LoVo (cell line): ENCODE results near the gene TMIGD2.

Source experiments
- DNase-seq: peaks from one replicate; pipeline ENCODE4 v3.0.0-alpha.2; 2016; ENCODE audit warnings: low spot score

Gene TMIGD2

GRCh38 chr19:4326837-4327251 is 24.7 kb upstream of the TMIGD2 start:
- no peak for DNase-seq

DNA sequence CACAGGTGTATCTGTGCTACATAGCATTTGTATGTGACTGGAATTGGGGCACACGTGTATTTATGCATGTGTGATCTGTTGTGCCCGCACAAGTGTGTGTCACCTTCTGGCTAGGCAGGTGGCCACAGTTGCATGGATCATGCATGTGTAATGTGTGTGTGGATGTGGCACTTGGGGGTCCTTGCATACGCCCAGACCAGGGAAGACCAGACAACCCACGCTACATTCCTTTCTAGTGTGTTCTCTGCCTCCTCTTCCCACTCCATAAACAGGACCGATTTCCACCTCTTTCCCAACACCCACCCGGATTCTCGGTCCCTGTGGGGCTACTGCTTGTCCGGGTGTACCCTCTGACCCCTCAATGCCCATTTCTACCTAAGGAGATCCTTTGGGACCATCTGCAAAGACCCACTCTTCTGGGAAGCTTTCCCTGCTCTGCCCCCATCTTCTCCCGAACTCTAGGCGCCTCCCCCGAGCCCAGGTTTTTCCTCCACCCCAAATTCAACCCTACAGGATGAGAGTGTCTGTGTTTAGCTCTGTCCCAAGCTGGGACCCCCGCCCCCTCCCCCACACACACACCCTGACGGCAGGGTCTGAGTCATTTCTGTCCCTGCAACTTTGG is 24.1 kb upstream of the TMIGD2 start:
- DNase-seq = no peak

- no peak for DNase-seq
These were observed 22.0 kb upstream of the TMIGD2 start for GRCh38 chr19:4324228-4324627.

DNA sequence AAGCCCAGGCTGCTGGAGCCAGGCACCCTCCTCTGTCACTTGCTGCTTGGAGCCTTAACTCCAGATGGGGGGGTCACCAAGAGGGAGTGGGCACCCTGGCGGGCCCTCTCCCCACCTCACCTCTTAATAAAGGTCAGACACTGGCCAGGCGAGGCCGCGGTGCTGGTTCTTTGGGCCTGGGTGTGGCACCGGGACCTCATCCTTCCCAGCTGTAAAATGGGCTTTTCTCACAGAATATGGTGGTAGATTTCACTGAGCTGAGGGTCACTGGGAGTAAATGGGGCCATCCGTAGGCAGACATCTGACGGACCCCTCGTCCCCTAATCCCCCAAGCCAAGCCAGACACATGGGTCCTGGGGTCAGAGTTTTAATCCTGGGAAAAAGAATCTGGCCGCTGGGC is 21.5 kb upstream of the TMIGD2 start:
- DNase-seq = no peak

DNA sequence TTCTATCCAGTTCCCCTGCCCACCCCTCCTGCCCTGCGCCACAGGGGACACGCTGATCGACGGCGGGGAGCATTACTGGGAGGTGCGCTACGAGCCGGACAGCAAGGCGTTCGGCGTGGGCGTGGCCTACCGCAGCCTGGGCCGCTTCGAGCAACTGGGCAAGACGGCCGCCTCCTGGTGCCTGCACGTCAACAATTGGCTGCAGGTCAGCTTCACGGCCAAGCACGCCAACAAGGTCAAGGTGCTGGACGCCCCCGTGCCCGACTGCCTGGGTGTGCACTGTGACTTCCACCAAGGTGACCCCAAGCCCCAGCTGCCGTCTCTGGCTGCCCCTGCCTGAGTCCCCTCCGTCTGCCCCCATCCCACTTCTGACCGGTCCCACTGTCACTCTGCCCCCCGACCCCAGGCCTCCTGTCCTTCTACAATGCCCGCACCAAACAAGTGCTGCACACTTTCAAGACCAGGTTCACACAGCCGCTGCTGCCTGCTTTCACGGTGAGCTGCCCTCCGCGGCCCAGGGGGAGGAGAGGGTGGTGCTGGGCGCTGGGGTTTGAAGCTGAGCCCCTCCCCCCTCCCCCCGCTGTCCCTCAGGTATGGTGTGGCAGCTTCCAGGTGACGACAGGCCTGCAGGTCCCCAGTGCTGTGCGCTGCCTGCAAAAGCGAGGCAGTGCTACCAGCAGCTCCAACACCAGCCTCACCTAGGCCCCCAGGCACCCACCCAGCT is 20.9 kb upstream of the TMIGD2 start:
- DNase-seq = no peak

DNA sequence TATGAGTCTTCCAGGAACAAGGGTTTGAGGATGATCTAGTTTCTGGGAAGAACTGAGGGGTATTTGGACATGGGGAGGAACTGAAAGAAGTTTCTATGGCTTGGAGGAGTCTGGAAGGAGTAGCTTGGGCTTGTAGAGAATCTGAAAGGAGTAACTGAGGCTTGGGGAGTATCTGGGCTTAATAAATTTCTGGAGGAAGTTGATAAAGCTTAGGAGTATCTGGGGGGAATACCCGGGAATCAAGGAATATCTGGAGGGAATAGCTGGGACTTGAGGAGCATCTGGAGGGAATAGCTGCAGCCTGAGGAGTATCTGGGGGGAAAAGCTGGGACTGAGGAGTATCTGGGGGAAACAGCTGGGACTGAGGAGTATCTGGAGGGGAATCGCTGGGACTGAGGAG is 18.2 kb upstream of the TMIGD2 start:
- no peak for DNase-seq

DNA sequence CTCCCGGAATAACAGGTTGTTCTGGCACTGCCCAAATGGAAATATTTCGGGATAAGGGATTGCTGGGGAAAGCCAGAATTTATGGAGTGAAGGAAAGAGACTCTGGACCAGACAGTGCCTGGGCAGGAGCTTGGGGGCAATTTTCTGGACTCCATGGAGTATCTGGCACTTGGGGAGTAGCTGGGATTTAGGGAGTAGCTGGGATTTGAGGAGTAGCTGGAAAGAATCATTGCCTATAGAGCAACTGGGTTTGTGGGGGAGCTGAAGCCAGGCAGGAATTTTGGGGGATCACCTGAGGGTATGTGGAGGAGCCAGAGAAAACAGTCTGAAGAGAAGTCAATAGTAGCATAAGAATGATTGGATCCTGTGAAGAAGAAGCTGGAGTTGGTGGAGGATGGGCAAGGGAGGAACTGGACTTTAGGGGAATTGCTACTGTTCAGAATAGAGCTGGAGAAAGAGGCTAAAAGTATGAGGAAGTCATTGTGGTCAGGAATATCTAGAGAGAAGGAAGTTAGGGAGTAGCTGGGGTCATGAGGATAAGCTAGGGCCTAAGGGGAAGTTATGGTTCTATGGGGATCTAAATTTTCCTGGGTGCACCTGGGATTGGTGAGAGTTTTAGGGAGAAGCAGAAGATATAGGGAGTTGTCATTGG is 17.0 kb upstream of the TMIGD2 start:
- no peak for DNase-seq

GRCh38 chr19:4318460-4318859 is 16.3 kb upstream of the TMIGD2 start:
- DNase-seq = no peak

DNA sequence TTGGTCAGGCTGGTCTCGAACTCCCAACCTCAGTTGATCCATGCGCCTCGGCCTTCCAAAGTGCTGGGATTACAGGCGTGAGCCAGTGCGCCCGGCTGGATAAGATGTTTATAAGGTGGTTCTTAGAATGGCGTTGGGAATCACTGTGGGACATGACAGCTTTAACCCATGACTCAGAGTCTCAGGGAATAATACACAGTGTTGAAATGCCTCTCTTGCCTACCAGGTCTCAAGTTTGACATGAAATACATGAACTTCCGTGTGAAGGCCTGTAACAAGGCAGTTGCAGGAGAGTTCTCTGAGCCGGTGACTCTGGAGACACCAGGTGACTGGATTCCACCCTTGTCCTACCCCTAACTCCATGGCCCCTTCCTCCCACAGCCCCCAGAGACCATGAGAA is 14.8 kb upstream of the TMIGD2 start:
- no peak for DNase-seq

DNA sequence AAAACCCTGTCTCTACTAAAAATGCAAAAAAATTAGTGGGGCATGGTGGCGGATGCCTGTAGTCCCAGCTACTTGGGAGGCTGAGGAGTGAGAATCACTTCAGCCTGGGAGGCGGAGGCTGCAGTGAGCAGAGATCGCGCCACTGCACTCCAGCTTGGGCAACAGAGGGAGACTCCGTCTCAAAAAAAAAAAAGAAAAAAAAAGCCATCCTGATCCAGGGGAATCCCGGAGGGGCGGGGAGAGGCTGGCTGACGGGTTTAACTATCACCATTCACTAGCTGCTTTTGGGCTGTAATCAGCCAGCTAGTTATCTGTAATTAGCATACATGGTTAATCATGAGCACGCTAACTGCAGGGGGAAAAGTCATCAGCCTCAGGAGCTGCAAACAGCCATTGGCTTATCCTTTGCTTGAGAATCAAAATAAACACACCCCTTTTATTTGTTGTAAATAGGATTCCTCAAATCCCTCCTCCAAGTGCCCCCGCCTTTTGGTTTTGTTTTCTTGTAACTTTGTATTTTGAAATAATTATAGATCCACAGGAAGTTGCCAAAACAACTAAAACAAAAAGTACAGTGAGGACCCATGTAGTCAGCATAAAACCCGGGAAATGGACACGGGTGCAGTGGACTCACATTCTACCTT is 11.8 kb upstream of the TMIGD2 start:
- DNase-seq = no peak

GRCh38 chr19:4310247-4311121 is 8.3 kb upstream of the TMIGD2 start:
- DNase-seq = no peak

DNA sequence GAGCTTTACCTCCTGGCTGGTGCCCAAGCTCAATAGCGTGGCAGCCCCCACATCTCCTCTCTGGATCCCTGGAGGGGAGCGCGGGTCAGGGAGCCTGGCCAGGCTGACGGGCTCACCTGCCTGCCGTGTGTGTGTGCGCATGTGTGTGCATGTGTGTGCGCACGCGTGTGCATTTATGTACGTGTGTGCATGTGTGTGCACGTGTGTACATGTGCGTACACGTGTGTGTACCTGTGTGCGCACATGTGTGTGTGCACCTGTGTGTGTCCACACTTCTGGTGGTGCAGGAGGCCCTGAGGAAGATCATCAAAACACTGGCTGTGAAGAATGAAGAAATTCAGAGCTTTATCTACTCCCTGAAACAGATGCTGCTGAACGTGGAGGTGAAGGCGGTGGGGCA is 3.5 kb upstream of the TMIGD2 start:
- no peak for DNase-seq

GRCh38 chr19:4305257-4305612 is 3.0 kb upstream of the TMIGD2 start:
- DNase-seq = no peak

GRCh38 chr19:4304538-4305256 is 2.5 kb upstream of the TMIGD2 start, which contains the start of gene FSD1:
Gene FSD1, plus strand, starts transcription at chr19:4304598. Its CDS starts 149 bp downstream, at chr19:4304747.
- DNase-seq = no peak

DNA sequence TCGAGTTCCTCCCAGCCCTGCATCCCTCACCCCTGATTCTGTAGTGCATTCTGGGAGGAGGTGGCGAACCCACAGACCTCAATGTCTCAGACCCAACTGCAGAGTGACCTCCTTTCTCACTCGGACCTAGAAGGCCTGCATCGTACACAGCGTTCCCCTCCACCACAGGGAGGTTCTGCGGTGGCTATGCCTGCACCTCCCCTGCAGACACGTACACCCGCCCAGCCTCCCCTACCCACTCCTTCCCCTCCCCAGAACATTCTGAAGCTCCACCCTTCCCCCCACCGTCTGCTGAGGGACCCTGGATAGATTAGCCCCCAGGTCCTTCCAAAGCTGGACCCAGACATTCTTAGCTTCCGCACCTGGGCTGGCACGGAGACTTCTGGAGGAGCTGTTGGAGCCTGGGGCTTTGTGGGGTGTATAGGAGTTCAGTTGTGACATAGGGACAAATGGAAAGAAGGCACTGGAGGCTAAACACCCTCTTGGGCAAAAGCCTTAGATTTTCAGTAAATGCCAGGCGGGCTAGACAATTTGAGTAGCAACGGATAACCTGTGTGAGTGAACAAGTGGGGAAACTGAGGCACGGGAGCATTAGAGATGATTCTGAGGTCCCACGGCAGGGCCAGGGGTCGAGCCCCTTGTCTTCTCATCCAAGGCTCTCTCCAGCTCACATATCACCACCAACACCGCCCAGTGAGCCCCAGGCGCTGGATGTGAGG is 1.8 kb upstream of the TMIGD2 start:
- DNase-seq = no peak

DNA sequence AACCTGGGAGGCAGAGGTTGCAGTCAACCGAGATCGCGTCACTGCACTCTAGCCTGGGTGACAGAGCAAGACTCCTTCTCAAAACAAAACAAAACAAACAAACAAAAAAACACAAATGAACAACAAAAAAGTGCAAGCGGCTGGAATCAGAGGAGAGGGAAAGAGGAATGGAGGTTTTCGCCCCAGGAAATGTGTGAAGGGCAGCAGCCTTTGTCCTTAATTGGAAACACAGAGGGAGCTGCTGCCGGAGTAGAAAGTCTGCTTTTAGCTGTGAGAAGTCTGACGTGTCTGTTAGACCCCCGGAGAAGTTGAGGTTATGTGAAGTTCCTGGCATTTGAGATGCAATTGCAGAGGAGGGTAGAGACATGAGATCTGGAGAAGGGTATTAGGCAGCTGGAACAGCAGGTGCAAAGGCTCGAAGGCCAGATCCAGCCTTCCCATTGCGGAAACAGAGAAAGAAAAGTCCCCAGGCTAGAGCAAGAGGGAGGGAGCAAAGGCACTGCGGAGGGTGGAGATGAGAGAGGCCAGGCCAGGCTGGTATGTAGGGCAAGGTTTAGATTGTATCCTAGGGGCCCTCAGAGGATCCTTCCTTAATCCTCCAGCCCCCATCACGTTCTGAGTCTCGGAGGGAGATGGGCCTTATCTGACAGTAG is 473 bp downstream of the TMIGD2 start:
- DNase-seq = no peak

DNA sequence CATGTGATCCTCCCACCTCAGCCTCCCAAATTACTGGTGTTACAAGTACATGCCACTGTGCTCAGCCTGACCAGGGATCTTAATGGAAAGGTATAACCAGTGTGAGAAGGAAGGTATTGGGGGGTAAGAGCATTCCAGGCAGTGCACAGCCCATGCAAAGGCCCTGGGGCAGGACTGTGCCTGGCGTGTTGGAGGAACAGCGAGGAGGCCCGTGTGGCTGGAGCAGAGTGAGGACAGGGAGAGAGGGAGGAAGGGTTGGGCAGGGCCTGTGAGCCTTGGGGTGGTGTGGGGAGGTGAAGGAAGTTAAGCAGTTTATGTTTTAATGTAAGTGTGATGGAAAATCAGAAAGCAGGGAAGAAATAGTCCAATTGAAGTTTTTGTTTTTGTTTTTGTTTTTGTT is 1.6 kb downstream of the TMIGD2 start:
- DNase-seq = no peak

DNA sequence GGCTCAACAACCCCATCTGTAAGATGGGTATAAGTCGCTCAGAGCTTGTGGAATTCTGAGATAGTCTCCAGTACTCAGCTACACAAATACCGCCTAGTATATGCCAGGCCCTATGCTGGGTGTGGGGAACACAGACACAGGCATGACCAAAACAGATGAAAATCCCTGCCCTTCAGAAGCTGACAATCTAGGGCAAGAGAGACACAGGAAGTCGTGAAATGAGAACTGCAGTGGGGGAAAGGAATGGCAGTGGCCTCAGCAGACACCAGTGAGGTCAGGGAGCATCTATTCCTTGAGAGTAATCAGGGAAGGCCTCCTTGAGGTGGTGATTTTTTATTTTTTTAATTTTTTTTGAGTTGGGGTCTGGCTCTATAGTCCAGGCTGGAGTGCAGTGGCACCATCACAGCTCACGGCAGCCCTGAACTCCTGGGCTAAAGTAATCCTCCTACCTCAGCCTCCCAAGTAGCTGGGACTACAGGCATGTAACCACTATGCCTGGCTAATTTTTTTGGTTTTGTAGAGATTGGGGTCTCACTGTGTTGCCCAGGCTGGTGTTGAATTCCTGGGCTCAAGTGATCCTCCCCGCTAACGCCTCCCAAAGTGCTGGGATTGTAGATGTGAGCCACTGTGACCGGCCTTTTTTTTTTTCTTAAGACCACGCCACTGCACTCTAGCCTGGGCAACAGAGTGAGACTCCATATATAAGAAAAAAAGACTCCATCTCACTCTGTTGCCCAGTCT is 3.2 kb downstream of the TMIGD2 start:
- no peak for DNase-seq
